Measurements from ENCODE around the gene CYP27B1.
"Not testable (repeated sequence)": the region's sequence is repeated elsewhere in the genome, so short reads cannot be mapped to it uniquely, and the experiment has no call there.

Gene CYP27B1

GRCh38 chr12:57718641-57719528, 48.0 kb downstream of the CYP27B1 start:
- TF ChIP-seq, protein P1, sequence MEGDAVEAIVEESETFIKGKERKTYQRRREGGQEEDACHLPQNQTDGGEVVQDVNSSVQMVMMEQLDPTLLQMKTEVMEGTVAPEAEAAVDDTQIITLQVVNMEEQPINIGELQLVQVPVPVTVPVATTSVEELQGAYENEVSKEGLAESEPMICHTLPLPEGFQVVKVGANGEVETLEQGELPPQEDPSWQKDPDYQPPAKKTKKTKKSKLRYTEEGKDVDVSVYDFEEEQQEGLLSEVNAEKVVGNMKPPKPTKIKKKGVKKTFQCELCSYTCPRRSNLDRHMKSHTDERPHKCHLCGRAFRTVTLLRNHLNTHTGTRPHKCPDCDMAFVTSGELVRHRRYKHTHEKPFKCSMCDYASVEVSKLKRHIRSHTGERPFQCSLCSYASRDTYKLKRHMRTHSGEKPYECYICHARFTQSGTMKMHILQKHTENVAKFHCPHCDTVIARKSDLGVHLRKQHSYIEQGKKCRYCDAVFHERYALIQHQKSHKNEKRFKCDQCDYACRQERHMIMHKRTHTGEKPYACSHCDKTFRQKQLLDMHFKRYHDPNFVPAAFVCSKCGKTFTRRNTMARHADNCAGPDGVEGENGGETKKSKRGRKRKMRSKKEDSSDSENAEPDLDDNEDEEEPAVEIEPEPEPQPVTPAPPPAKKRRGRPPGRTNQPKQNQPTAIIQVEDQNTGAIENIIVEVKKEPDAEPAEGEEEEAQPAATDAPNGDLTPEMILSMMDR (conservative IDR thresholded peaks at IDR 0.05; ENCODE audit: low read depth, low read length): no peak
- no peak for DNase-seq (ENCODE audit: low read depth)
- no peak overlapping the region for H3K4me3 ChIP-seq (ENCODE audit: low read length)

- DNase-seq (ENCODE audit: low read depth): no peak
- no peak overlapping the region for H3K4me3 ChIP-seq (ENCODE audit: low read length)
- TF ChIP-seq, protein P1 (conservative IDR thresholded peaks at IDR 0.05; ENCODE audit: low read depth, low read length): no peak
Measured at GRCh38 chr12:57717846-57718640, 48.8 kb downstream of the CYP27B1 start.

- TF ChIP-seq, protein P1 (conservative IDR thresholded peaks at IDR 0.05; ENCODE audit: low read depth, low read length): no peak
- DNase-seq (ENCODE audit: low read depth): no peak
- H3K4me3 ChIP-seq (ENCODE audit: low read length): no peak overlapping the region
Measured at GRCh38 chr12:57717131-57717530, 49.7 kb downstream of the CYP27B1 start.

GRCh38 chr12:57716305-57716704, 50.6 kb downstream of the CYP27B1 start:
- TF ChIP-seq, protein P1 (conservative IDR thresholded peaks at IDR 0.05; ENCODE audit: low read depth, low read length): no peak

GRCh38 chr12:57715786-57716185, 51.1 kb downstream of the CYP27B1 start:
- TF ChIP-seq, protein P1 (conservative IDR thresholded peaks at IDR 0.05; ENCODE audit: low read depth, low read length): no peak
- DNase-seq (ENCODE audit: low read depth): no peak
- no peak overlapping the region for H3K4me3 ChIP-seq (ENCODE audit: low read length)

More at GRCh38 chr12:57716305-57716704, 50.6 kb downstream of the CYP27B1 start:
- DNase-seq (ENCODE audit: low read depth): no peak
- no peak overlapping the region for H3K4me3 ChIP-seq (ENCODE audit: low read length)

DNA sequence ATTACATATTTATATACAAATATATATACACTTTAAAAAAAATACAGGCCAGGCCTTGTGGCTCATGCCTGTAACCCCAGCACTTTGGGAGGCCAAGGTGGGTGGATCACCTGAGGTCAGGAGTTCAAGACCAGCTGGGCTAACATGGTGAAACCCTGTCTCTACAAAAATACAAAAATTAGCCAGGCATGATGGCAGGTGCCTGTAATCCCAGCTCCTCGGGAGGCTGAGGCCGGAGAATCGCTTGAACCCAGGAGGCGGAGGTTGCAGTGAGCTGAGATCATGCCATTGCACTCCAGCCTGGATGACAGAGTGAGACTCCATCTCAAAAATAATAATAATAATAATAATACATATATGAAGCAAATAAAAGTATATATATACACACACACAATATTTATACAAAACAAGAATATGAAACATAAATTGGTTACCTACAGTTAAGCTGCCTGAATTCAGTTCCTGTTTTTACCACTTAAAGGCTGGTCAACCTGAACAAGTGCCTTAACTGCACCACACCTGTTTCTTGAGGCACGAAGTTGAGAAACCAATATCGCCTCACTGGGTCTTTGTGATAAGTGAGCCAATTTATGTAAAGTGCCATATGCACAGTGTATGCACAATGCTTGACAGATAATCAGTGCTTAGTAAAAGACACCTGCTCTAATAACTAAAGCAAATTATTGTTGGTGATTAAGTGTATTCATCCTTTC, 51.7 kb downstream of the CYP27B1 start:
- not testable (repeated sequence) for DNase-seq (ENCODE audit: low read depth)

GRCh38 chr12:57713209-57713608, 53.7 kb downstream of the CYP27B1 start:
- no peak overlapping the region for H3K4me3 ChIP-seq (ENCODE audit: low read length)
- no peak for DNase-seq (ENCODE audit: low read depth)
- TF ChIP-seq, protein P1 (conservative IDR thresholded peaks at IDR 0.05; ENCODE audit: low read depth, low read length): no peak

More for the DNA sequence above, 51.7 kb downstream of the CYP27B1 start:
- not testable (repeated sequence) for H3K4me3 ChIP-seq (ENCODE audit: low read length)
